GM18873 (cell line): ENCODE data around the gene FAM13A.
"Not testable (repeated sequence)": the region's sequence is repeated elsewhere in the genome, so short reads cannot be mapped to it uniquely, and the experiment has no call there.

Source experiments
- ATAC-seq: cut with Tn5 transposase; IDR thresholded peaks from one replicate; pipeline ENCODE4 v1.9.1; 2021; ENCODE audit warnings: mild to moderate bottlenecking, moderate library complexity, moderate number of reproducible peaks; ENCODE audit not compliant: unreplicated experiment, low FRiP score

Gene FAM13A

DNA sequence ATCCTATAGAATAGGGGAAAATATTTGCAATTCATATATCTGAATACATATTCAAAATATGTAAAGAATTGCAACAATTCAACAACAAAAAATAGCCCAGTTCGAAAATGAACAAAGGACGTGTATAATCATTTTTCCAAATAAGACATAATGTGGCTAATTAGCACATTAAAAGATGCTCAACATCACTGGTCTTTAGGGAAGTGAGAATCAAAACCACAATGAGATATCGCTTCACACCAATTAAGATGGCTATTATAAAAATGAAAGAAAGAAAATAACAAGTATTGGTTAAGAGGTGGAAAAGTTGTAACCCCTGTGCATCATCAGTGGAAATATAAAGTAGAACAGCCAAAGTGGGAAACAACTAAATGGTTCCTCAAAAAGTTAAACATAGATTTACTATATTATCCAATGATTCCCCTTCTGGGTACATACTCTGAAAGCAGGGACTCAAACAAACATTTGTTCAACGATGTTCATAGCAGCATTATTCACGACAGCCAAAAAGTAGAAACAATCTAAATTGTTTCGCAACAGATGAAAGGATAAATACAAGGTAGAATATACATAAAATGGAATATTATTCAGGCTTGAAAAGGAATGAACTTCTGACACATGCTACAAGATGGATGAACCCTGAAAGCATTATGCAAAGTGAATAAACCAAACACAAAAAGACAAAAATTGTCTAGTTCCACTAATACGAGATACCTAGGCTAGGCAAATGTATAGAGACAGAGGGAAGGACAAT is 12.7 kb downstream of the FAM13A start:
- ATAC-seq, result no peak

DNA sequence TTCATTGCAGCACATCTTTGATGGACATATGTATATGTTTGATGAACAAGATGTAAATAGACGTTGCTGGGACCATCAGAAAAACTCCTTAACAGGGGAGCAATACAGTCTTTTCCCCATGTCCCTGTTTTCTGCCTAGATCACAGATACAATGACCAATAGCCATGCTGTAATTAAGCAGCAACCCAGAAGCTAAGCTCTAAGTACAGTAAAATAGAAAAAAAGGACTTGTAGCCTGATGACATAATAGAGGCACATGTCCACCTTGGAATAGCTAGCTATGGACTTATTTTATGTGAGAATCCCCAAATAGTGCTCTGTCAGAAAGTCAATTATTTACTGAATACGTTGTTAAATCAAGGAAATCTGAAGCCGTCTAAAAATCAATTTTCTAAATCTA is 14.9 kb downstream of the FAM13A start:
- no peak for ATAC-seq

DNA sequence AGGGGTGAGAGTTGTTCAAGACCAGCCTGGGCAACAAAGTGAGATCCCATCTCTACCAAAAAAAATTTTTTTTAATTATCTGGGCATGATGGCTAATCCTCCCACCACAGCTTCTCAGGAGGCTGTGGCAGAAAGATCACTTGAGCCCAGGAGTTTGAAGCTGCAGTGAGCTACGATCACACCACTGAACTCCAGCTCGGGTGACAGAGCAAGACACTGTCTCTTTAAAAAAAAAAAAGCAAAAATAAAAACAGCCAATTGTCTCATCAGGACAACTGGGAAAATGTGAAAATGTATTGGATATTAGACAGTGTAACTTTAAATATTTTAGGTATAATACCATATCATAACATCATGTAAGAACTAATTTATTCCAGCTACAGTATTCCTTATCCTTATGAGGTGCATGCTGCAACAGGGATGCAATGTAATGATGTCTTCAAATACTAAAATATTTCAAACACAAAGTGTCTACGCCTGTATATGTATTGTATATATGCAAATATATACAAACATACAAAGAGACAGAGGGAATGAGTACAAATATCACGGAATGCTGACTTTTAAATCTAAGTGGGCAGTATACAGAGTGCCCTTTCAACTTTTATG is 17.2 kb downstream of the FAM13A start:
- no peak for ATAC-seq

DNA sequence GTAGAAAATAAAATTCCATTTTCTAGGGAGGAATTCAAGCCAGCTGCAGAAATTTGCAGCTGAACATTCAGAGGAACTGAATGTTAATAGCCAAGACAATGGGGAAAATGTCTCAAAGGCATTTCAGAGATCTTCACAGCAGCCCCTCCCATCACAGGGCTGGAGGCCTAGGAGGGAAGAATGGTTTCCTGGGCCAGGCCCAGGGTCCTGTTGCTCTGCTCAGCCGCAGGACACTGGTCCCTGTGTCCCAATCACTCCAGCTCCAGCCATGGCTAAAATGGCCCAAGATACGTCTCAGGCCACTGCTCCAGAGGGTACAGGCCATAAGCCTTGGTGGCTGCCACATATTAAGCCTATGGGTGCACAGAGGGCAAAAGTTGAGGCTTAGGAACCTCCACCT is 20.4 kb downstream of the FAM13A start:
- ATAC-seq, result no peak

DNA sequence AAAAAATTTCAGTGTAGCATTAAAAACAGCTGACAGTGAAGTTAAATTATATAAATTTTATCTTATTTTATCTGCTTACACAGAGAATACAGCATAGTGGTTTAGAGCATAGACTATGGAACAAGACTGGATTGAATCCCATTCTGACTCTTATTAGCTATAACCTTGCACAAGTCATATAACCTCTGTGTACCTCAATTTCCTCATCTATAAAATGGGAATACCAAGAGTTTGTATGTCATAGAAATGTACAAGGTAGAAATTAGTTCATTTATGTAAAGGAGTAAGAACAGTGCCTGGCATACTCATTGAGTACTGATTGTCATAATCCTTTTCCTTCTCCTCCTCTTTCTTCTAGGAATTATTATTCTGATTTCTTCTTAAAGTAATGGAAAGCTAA is 25.7 kb downstream of the FAM13A start:
- ATAC-seq, result no peak

DNA sequence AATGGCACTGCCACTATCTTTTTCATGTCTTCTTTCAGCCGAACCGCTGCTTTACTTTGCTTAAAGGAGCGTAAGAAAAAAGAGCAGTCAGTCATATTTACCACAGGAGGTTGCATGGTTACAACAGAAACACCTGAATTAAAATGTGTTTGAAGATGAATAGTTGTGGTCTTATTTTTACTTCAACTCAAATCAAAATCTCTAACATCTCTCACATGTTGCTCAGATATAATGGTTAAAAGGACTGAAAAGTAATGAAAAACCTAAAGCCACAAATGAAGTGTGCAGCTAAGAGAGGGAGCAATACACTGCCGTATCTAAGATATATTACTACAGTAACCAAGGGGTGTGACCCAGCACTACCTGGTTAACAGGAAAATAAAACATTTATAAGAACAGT is 27.4 kb downstream of the FAM13A start:
- no peak for ATAC-seq

DNA sequence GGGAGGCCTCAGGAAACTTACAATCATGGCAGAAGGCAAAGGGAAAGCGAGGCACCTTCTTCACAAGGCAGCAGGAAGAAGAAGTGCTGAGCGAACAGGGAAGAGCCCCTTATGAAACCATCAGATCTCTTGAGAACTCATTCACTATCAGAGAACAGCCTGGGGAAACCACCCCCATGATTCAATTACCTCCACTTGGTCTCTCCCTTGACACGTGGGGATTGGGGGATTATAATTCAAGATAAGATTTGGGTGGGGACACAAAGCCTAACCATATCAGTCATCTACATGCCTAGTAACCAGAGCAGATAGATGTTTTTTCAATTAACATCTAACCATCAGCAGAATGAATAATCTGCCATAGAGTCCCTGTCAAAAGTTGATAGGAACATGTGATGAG is 30.4 kb downstream of the FAM13A start:
- no peak for ATAC-seq

DNA sequence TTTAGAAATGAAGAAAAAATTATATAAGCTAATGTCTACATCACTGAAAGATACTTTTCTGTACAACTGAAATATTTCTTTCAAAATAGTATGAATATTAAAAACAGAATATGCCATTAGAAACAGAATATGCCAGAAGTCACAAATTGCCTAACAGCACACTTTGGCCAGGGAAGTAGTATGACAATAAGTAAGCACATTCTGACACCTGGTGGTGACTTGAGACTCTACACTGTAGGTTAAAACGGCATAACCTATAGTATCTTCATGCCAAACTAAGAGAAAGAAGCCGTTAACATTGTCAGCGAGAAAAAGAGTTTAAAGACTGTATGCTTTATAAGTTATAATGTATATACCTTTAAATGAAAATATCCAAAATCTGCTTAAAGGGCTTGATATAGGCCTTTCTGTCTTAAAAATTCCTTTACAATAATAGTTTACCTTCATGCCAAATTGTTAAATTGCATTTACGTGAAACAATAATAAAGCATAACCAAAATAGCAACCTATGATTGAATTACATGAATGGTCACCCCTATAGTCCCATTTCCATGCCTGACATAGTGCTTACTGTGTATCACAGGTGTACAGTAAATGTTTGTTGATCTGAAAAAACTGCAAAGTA is 32.8 kb downstream of the FAM13A start:
- ATAC-seq, result peak; percentile 94

DNA sequence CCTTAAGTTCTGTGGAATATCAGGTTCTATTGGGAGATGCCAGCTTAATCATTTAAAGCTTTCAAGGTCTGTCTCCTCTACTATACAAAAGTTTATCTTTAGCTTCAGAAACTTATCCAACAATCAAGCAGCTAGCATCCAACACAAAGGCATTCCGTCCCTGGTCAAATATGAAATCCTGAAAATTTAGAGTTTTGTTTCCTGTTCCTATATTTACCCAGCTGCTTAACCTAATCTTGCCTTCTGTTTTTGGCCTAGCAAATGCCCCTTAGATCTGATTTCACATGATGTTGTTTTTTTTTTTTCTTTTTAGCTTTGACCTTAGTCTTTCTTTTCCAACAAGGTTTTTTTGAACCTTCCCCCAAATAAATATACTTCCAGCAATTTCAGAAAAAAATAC is 33.8 kb downstream of the FAM13A start:
- no peak for ATAC-seq

DNA sequence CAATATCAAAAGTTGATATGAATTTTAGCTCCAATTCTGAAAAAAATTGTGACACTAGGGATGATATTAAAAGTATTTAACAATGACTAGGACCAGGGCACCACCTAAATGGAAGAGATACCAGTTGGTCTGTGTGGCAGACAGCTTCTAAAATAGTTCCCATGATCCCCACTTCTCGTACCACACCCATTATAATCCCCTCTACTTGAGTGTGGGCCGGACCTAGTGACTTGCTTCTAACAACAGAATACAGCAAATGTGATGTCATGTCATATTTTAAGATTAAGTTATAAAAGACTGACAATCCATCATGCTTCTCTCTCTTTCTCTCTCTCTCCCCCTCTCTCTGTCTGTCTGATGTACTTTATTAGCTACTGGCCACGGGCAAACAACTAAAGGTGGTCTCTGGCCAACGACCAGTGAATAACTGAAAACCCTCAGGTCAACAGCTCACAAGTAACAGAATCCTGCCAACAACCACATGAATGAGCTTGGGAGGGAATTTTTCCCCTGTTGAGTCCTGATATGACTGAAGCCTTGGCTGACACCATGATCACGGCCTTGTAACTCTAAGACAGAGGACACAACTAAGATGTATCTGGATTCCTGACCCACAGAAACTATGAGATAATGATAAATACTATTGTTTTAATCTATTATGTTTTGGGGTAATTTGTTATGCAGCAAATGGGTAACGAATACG is 34.4 kb downstream of the FAM13A start:
- no peak for ATAC-seq

DNA sequence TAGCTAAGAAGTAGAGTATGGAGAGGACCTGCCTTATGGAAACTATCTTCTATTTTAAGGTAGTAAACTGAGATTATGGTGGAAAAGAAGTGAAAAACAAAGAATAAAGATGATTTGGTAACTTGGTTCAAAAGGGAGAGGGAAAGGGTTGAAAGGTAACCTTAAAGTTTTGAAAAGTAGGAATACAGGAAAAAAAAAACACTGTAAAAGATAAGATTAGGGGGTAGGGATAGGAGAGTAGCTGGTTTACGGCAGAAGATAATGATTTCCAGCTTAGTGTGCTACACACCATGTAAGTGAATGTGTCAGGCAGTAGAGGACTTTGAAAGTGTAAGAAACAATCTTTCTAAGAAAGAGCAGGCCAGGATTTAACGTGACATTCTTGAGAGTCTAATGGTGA is 35.3 kb downstream of the FAM13A start:
- ATAC-seq, result no peak

DNA sequence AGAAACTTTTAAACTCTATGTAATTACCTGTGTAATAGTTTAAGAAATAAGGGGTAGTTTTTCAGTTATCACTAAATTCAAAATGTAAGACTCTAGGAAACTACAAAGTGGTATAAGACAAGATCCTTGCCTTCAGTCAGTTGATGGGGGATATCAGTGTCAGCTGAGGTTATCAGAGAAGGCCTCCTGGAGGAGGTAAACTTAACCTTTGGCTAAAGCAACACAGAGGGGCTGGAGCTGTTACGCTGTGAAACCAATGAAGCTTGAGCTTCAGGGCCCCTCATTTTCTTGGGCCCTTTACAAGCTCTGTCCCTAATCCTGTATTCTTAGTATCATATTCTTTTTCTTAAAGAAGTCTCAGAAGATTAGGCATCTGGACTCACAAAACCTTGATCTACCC is 35.9 kb downstream of the FAM13A start:
- no peak for ATAC-seq

DNA sequence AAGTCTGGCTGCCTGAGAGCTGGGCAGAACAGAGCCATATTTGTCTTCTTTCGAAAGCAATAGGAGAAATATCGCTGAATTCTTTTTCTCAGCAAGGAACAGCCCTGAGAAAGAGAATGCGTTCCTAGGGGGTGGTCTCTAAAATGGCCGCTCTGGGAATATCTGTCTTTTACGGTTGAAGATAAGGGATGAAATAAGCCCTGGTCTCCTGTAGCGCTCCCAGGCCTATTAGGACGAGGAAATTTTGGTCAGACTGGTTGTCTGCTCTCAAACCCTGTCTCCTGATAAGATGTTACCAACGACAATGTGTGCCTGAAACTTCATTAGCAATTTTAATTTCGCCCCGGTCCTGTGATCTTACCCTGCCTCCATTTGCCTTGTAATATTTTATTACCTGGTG is 42.1 kb downstream of the FAM13A start:
- not testable (repeated sequence) for ATAC-seq

DNA sequence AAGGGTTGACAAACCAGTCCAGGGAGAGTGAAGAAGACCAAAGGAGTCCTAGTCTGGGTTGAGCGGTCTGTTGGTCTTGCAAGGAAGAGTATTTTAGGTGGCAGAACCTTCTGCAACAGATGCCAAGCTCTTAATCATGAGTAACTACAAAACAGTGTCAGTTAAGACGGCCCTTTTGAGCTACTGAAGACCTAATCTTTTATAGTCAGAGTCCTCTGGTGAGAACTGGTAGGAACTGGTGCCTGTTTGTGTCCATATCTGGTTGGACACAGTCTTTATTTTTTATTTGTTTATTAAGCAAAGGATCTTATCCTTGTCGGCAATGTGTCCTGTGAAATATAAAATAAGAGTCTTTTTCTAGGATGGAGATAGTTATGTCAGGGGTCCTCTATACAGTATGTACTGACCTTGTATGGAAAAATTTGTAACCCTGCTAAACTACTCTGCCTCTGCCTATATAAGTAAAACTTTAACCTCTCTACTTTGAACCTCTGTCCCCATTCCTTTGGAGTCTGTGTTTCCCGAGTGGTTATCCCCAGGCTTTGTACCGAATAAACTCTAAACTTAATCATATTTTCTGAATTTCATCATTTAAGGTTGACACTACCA is 47.1 kb downstream of the FAM13A start:
- no peak for ATAC-seq

DNA sequence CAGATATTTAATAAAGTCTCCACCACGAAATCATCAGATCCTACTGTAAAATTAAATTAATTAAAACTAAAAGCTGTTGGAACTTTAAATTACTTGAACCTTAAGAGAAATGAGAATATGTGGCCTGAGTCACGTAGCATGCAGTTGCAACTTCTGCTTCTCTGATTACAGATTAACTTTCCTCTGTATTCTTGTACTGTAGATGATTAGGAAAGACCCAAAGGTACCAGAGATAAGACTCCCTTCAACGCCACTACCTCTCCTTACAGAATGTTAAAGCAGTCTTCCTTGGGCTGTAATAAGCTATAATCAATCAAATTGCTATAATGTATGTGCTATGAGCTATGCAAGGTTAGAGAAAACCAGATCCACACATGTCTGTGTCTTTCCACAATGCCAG is 47.9 kb downstream of the FAM13A start:
- ATAC-seq, result peak; percentile 92

DNA sequence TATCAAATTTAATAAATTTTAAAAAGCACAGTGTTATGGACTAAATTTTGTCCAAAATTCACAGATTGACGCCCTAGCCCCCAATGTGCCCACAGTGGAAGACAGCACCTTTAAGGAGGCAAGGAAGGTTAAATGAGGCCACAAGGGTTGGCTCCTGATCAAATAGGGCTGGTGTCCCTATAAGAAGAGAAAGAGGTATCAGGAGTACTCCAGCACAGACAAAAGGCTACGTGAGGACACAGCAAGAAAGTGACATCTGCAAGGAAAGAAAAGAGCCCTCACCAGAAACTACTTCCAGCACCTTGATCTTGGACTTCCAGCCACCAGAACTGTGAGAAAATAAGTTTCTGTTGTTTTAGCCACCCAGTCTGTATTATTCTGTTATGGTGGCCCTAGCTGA is 48.8 kb downstream of the FAM13A start:
- ATAC-seq, result no peak

DNA sequence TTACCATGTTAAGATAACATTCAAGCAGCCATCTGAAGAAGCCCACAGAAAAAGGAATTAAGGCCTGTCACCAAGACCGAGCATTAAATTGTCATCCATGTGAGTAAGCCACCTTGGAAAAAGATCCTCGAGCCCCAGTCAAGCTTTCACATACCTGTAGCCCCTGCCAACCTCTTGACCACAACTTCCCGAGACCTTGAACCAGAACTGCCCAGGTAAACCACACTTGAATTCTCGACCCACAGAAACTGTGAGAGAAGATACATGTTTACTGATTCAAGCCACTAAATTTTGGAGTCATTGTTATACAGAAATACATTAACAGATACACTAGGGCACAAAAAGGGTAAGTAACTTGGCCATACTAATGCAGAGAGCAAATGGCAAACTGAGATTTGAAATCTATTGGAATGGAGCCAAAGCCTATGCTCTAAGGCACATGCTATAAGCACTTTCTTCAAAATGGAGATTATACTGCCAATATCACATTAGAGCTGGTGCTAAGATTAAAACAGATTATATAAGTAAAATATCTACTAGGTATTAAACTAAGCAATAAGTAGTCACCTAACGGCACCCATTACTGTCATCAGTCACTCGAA is 49.5 kb downstream of the FAM13A start:
- ATAC-seq, result no peak

DNA sequence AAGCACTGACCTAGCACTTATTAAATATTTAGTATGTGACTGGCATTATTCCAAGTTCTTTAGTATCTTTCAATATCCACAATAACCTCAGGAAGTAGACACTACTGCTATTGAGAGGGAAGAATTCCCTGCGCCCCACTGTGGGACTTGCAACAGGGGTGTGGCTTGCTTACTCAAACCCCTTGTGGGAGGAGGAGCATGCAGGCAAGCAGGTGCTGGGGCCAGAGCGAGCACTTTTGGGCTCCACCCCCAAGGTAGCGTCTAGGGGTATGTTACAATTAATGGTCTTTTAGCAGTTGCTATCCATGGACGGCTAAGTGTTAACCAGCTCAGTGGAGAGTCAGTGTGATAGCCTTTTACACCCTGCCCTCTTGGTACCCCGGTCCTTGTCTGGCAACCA is 50.7 kb downstream of the FAM13A start:
- ATAC-seq, result no peak

DNA sequence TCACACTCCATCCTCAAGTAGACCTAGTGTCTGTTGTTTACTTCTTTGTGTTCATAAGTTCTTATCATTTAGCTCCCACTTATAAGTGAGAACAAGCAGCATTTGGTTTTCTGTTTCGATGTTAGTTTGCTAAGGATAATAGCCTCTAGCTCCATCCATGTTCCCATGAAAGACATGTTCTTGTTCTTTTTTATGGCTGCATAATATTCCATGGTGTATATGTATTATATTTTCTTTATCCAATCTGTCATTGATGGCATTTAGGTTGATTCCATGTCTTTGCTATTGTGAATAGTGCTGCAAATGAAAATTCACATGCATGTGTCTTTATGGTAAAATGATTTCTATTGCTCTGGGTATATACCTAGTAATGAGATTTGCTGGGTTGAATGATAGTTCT is 51.9 kb downstream of the FAM13A start:
- ATAC-seq, result not testable (repeated sequence)

DNA sequence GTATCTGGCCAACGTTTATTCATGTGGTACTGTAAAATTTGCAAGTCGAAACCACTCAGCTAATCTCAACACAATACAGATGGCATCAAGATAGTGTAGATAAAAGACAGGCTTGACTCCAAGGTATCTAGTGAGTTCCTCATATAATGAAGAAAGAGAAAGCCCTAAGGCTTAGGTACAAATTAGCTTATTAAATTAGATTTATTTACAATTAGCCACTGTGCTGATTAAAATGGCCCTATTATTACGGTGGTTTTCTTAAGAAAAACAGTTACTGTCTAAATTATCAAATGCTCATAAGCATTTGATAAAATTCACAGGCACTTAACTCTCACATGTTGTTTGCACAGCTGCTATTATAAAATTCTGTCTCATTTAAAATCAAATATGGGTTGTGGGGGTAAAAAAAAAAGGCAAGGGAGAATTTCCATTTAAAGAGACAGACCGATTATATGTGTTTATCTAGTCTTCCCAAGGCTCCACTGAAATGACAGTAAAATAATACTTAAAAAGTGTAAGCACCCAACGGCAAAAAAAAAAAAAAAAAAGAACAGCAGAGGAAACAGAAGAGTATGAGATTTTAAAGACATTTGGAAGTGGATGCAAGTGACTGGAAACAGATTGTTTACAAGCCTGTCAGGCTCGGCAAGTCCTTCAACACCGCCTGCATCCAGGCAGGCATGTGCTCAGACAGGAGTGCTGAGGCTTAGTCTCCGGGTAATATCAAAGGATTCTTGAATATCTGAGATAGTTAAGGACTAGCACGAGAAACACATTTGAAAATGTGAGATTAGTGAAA is 55.1 kb downstream of the FAM13A start:
- ATAC-seq, result no peak
